Hematopoietic multipotent progenitor cell treated with erythropoietin and hydrocortisone succinate and interleukin-3 and kit ligand, for 17 days (in vitro differentiated cells): ENCODE results near the gene PHIP.
A peak's percentile ranks its signal among the peaks of the same experiment; 100 is the strongest.
"Not testable (repeated sequence)": the region's sequence is repeated elsewhere in the genome, so short reads cannot be mapped to it uniquely, and the experiment has no call there.

Source experiments
- DNase-seq: peaks from one replicate; pipeline ENCODE4 v3.0.0-alpha.2; 2015; ENCODE audit warnings: low spot score

Gene PHIP

GRCh38 chr6:79078075-79078969 lies at the start of gene PHIP:
PHIP (minus strand) TSS chr6:79078254; CDS start chr6:79078068, 186 bp downstream.
- peak; percentile 92 for DNase-seq

GRCh38 chr6:79127660-79128059 lies 49.6 kb upstream of the PHIP start:
- no peak for DNase-seq

GRCh38 chr6:79119217-79119616 lies 41.2 kb upstream of the PHIP start:
- no peak for DNase-seq

DNA sequence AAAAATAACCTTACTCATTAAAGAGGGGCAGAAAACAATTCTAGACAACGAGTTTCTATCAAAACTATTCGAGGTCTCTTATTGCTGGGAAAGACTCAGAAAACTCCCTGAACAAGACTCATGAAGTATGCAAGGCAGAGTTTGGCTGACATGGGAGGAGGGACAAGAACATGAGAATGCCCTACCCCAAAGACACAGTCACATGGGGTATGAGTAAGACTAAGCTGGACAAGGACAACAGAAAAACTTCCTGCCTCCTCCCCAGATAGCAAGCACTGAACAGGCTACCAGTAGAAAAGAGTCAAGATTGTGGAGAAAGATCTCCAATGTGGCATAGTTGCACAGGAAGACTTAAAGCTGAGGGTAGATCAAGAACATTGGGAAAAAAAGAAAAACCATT lies 39.7 kb upstream of the PHIP start:
- DNase-seq, result no peak

DNA sequence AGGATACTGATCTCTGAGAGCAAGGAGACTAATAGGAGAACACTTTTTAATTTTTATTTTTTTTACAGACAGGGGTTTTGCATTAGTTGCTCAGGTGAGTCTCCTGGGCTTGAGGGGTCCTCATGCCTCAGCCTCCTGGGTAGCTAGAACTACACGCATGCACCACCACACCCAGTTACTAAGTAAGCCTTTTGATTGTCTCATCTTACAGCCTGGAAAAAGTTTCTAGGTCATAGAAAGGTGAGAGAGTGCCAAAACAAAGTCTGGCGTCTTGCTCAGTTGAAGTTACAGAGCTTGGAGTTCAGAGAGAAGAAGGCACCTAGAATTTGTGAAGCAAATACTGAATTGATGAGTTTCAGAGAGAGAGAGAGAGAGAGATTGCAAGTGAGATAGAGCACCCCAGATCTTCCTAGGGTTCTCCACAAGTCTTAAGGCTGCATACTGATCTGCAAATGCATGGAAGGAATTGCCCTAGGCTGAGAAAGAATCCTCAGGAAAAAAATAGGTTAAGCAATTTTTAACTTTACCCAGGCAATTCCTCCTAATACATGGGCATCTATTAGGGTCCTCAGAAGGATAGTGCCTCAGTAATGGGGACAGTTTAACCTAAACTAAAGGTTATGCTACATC lies 37.6 kb upstream of the PHIP start:
- no peak for DNase-seq

DNA sequence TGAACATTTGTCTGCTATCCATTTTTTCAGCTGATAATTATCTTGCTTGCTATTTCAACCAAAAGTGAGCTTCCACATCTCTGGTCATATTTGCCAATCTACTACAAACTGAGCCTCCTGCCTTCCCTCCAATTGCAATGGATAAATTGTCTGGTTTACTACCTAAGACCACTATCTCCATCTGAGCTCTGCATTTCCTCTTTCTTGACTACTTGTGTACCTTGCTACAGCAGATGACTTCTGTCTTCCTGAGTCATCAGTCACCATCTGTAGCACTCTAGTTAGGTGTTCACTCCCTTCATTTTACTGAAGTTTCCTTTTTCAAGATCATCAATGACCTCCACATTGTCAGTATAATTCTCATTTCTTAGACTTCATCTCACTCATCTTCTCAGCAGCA lies 33.5 kb upstream of the PHIP start:
- no peak for DNase-seq

GRCh38 chr6:79101164-79101563 lies 23.1 kb upstream of the PHIP start:
- DNase-seq, result no peak

- no peak for DNase-seq
Measured at GRCh38 chr6:79100304-79100703, 22.2 kb upstream of the PHIP start.

DNA sequence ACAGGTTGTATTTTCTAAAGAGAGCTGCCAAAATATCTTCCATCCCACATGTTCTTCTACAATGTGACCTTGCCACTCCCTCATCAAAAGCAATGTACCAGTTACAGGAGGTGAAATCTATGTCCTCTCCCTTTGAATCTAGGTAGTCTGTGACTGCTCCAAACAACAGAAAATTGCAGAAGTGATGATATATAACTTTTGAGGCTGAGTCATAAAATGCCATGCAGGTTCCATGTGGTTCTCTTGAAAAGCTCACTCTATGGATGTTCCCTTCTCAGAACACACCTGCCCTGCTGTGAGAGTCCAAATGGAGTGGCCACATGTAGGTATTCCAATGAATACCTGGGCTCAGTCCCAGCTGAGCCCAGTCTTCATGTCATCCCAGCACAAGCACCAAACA lies 16.9 kb upstream of the PHIP start:
- DNase-seq, result no peak

- not testable (repeated sequence) for DNase-seq
Measured at GRCh38 chr6:79091801-79092200, 13.7 kb upstream of the PHIP start.

DNA sequence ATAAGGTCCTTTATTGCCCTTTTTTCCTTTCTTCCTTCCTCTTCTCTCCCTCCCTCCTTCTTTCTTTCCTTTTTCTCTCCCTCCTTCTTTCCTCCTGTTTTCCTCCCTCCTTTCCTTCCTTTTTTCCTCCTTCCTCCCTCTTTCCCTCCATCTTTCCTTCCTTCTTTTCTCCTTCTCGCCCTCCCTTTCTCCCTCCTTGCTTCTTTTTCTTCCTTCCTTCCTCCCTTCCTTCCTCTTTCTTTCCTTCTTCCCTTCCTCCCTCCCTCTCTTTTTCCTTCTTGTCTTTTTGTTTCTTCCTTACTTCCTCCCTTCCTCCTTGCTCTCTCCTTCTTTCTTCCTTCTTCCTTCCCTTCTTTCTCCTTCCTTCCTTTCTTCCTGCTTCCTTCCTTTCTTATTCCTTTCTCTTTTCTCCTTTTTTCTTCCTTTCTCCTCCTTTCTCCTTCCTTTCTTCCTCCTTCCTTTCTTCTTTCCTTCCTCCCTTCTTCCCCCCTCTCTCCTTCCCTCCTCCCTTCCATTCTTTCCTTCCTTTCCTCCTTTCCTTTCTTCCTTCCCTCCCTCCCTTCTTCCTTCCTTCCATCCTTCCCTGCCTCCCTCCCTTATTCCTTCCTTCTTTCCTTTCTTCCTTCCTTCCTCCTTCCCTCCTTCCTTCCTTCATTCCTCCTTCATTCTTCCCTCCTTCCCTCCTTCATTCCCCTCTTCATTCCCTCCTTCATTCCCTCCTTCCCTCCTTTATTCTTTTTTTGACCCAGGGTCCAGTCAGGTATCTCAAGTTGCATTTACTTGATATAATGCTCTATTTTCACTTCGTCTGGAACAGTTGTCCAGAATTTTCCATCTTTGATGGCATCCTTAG lies 11.7 kb upstream of the PHIP start:
- no peak for DNase-seq

GRCh38 chr6:79084693-79085092 lies 6.6 kb upstream of the PHIP start:
- DNase-seq, result no peak

GRCh38 chr6:79082304-79082703 lies 4.2 kb upstream of the PHIP start:
- no peak for DNase-seq

GRCh38 chr6:79081663-79082062 lies 3.6 kb upstream of the PHIP start:
- DNase-seq, result no peak

- peak; percentile 34 for DNase-seq
Measured at GRCh38 chr6:79079561-79080041, 1.5 kb upstream of the PHIP start.

- no peak for DNase-seq
Measured at GRCh38 chr6:79077715-79078074, 359 bp downstream of the PHIP start.

DNA sequence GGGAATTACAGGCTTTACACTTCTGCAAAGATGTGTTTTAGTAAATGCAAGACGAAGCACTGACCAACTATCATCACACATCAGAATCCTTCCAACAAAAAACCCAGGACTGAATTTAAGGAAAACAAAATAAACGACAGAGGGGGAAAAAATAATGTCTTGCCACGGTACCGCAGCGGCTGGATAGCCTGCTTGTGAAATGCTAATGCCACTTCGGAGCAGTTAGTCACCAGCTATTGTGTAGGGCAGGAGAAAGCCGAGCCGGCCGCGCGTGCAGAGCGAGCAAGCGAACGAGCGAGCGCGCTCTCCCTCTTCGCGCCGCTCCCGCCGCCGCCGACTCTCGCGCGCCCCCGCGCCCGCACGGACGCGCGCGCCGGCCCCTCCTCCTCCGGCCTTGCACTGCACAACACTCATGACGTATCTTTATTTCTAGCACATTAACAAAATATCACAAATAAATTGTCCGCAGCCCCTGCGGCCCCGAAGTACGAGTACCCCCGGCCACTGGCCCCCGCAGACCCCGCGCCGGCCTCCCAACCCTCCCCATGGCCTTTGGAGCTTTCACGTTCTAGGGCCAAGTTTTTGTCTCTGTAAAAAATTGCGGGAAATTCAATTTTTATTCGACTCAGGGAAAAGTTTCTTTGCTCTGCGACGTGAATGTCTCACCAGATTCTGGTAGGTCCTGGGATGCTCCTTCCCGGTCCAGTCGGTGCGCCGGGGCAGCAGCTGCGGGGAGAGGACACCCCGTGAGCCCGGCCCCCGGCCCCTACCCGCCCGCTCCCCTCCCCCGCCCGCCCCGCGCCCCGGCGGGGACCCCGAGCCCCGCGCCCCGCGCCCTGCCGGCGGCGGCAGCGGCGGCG lies 1.0 kb downstream of the PHIP start:
- DNase-seq, result peak; percentile 84

- peak; percentile 22 for DNase-seq
Measured at GRCh38 chr6:79076160-79076559, 1.9 kb downstream of the PHIP start.

DNA sequence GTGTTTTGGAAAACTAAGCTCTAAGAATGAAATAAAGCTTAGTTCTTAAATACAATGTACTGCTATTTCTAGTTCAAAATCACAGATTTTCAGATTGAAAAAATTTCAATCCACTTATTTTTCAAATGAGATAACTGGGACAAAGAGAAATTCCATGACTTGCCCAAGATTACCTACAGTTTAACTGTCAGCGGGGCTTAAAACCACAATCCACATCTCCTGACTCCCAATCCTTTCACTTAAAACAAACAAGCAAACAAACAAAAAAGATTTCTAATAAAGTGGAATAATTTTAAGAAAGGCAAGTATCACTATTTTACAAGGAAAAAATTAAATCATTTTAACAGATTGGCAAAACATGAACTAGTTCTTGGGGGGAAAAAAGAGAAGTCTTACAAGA lies 4.2 kb downstream of the PHIP start:
- no peak for DNase-seq

GRCh38 chr6:79072640-79073181 lies 5.3 kb downstream of the PHIP start:
- no peak for DNase-seq

- no peak for DNase-seq
Measured at GRCh38 chr6:79071547-79071946, 6.5 kb downstream of the PHIP start.
